Suppressor macrophage treated with lipopolysaccharide for 4 hours (primary cell): Measurements from ENCODE around the gene CLIP2.
A peak's percentile ranks its signal among the peaks of the same experiment; 100 is the strongest.
"Not testable (repeated sequence)": the region's sequence is repeated elsewhere in the genome, so short reads cannot be mapped to it uniquely, and the experiment has no call there.

Experiments used
- DNase-seq: peaks from one replicate; pipeline ENCODE4 v3.0.0-alpha.2; 2020

CLIP2 gene

DNA sequence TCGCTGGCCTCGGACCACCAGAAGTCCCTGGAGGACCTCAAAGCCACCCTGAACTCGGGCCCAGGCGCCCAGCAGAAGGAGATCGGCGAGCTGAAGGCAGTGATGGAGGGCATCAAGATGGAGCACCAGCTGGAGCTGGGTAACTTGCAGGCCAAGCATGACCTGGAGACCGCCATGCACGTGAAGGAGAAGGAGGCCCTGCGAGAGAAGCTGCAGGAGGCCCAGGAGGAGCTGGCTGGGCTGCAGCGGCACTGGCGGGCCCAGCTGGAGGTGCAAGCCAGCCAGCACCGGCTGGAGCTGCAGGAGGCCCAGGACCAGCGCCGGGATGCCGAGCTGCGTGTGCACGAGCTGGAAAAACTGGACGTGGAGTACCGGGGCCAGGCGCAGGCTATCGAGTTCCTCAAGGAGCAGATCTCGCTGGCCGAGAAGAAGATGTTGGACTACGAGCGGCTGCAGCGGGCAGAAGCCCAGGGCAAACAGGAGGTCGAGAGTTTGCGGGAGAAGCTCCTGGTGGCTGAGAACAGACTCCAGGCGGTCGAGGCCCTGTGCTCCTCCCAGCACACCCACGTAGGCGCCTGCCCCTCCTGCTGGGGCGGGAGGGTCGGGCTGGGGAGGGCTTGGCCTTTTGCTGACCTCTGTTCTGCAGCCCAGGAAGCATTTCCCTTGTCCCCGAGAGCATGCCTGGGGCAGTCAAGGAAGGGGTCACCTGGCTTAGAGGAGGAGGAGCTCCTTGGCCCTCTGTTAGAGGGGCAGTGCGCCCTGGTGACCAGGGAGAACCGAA, 87.2 kb downstream of the CLIP2 start:
- DNase-seq, result no peak

DNA sequence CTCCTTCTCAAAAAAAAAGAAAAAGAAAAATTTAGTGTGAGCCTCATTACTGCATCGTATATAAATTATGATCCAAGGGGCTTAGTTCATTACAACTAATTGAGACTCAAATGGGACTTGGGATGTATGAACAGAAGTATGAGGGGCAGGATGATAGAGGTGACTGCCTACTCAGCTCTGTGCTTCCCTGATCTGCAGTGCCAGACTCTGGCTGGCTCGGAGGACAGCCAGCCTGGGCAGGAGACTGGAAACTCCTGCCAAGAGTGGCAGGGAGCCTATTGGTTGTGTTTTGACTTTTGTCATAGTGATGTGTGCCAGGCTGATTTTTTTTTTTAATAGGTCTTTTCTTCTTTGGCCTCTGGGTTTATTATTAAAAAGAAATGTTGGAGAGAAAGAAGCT, 90.7 kb downstream of the CLIP2 start:
- no peak for DNase-seq

DNA sequence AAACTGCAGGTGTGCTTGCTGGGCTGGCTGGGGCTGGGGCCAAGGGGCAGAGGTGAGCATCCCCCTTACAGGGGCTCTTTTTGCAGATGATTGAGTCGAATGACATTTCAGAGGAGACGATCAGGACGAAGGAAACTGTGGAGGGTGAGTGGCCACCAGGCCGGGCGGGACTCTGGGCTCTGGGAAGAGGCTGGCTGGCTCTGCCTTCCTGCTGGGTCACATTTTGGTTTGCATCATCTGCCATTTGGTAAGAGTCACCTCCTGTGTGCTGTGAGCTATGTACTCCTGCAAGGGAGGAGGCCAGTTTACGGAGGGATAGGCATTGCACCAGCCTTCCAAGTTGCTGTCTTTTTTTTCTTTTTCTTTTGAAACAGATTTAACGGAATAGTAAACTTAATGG, 91.5 kb downstream of the CLIP2 start:
- no peak for DNase-seq

DNA sequence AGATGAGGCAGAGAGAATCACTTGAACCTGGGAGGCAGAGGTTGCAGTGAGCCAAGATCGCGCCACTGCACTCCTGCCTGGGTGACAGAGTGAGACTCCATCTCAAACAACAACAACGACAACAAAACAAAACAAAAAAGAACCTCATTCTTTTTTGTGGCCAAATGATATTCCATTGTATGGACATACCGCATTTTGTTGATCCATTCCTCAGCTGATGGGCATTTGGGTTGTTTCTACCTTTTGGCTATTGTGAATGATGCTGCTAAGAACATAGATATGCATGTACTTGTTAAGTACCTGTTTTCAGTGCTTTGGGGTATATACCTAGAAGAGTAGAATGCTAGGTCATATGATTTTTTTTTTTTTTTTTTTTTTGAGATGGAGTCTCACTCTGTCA, 94.9 kb downstream of the CLIP2 start:
- DNase-seq, result not testable (repeated sequence)

DNA sequence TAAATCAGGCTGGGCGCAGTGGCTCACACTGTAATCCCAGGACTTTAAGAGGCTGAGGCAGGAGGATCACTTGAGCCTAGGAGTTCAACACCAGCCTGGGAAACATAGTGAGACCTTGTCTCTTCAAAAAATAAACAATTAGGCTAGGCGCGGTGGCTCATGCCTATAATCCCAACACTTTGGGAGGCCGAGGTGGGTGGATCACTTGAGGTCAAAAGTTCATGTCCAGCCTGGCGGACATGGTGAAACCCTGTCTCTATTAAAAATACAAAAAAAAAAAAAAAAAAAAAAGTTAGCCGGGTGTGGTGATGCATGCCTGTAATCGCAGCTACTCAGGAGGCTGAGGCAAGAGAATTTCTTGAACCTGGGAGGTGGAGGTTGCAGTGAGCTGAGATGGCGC, 95.6 kb downstream of the CLIP2 start:
- DNase-seq, result not testable (repeated sequence)

DNA sequence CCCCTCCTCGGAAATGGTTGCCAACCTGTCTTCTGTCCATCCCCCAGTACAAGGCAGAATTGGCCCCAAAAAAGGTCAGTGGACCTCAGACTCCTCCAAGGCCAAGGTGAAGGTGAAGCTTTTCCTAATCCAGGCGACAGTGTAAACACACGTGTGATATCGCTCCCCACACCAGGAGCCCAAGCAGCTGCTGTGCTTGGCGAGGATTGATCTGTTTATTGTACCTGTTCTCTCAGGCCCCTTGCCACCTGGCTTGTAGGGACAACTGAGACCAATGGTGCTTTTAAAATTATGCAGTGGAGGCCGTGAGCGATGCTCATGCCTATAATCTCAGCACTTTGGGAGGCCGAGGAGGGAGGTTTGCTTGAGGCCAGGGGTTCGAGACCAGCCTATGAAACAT, 98.4 kb downstream of the CLIP2 start:
- no peak for DNase-seq

DNA sequence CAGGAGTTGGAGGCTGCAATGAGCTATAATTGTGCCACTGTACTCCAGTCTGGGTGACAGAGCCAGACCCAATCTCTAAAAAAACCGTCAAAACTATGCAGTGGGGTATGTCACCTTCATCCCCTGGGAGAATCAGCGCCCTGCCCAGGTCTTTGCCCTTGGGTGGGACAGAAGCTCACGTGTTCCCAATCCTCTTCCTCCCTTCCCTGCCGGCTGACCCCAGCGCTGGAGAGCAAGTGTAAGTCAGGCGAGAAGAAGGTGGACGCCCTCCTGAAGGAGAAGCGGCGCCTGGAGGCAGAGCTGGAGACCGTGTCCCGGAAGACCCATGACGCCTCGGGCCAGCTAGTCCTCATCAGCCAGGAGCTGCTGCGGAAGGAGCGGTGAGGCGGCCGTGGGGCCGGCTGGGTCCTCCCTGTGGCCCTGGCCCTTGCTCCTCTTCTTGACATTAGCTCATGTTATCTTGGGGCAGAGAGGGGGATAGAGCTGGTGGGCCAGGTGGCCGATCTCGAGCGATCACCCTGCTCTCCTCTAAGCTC, 99.7 kb downstream of the CLIP2 start:
- DNase-seq, result no peak

DNA sequence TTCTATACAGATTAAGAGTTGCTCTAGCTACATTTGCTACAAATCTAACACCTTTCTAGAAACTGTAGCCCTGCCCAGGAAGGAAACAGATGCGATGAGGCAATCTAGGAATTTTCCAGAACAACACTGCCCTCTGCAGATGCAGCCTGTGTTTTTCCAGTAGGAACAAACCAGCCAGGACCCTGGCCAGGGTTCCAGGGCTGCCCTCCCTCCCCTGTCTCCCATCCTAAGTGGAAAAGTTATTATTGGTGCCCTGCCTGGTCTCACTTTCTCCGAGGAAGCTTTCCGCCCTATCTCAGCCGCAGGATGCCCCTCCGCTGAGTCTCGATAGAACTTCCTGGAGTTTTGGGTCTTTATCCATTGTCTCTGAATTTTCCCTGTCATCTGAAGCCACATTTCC, 104.5 kb downstream of the CLIP2 start:
- peak; percentile 54 for DNase-seq

DNA sequence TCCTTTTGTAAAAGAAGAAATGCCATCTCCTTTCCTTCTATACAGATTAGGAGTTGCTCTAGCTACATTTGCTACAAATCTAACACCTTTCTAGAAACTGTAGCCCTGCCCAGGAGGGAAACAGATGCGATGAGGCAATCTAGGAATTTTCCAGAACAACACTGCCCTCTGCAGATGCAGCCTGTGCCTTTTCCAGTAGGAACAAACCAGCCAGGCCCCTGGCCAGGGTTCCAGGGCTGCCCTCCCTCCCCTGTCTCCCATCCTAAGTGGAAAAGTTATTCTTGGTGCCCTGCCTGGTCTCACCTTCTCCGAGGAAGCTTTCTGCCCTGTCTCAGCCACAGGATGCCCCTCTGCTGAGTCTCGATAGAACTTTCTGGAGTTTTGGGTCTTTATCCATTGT, 105.4 kb downstream of the CLIP2 start:
- DNase-seq, result peak; percentile 30

DNA sequence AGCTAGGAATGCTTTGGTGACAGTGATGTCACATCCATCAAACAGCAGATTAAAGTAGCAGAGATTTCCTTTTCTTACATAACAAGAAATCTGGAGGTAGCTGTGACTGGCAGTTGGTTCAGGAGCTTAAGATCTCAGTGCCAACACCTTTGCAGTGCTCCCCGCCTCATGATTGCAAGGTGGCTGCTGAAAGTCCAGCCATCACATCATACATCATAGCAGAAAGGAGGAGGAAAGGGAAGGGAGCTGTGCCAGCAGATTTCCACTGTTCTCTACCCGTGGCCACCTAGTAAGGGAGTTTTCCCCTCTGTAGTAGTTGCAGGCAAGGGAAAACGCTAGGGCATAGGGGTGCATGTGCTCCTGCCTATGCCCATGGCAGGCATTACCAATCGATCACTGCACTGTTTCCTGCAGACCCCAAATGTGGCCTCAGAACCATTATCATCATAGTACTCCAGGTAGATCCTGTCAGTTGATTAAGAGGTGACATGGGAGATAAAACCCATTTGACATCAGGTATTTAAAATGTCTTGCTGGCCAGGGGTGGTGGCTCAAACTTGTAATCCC, 106.6 kb downstream of the CLIP2 start:
- no peak for DNase-seq

DNA sequence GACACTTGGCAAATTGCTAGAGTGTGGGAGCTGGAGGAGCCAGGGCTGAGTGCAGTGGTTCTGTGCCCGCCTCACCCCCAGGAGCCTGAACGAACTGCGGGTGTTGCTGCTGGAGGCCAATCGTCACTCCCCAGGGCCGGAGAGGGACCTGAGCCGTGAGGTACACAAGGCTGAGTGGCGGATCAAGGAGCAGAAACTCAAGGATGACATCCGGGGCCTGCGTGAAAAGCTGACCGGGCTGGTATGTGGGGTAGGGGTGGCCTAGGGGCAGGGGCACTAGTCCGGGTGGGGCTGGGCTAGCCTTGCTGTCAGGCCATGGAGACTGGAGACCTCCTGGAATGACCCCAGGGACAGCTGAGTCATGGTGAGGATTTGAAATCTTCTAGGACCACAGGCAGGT, 107.8 kb downstream of the CLIP2 start:
- no peak for DNase-seq

DNA sequence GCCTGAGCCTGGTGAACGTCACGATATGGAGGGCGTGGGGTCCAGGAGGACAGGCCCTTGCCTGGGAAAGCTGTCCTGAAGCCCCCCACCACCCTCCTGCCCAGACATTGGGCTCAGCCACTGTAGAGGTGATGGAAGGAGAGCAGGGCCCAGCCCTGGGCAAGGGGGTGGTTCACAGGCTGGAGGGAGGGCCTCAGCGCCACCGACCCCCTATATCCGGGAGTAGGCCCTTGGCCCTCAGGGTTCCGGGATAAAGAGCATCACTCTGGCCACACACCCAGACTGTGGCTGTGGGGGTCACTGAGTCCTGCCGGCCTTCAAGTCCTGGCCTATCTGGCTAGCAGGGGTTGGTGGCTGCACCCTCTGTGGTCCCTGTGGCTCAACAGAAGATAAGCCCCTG, 109.2 kb downstream of the CLIP2 start:
- DNase-seq, result no peak

DNA sequence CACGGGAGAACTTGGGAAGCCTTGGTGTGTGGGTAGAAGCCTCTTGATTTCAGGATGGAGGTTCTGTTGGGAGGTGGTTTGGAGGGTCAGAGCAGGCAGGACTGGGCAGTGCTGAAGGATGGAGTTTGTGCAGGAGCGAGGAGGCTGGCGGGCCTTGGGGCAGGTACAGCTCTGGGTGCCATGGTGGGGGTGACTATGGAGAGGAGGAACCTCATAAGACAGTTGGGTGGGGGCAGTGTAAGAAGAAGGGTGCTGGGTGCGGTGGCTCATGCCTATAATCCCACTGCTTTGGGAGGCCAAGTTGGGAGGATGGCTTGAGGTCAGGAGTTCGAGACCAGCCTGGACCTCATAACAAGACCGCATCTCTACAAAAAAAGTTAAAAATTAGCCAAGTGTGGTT, 109.8 kb downstream of the CLIP2 start:
- DNase-seq, result no peak

DNA sequence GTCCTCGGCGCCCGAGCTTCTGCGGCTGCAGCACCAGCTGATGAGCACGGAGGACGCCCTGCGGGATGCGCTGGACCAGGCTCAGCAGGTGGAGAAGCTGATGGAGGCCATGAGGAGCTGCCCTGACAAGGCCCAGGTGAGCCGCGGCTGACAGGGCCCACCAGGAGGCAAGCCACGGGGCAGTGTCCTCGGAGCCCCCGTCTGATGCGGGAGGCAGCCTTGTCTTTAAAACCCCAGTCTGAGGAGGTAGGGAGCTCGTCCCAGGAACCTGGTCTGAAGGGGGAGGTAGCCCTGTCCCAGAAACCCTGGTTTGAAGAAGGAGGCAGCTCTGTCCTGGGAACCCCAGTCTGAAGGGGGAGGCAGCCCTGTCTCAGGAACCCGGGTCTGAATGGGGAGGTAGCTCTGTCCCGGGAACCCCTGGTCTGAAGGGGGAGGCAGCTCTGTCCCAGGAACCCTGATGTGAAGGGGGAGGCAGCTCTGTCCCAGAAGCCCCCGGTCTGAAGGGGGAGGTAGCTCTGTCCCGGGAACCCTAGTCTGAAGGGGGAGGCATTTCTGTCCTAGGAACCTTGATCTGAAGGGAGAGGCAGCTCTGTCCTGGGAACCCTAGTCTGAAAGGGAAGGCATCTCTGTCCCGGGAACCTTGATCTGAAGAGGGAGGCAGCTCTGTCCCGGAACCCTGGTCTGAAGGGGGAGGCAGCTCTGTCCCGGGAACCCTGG, 111.4 kb downstream of the CLIP2 start:
- DNase-seq, result no peak

DNA sequence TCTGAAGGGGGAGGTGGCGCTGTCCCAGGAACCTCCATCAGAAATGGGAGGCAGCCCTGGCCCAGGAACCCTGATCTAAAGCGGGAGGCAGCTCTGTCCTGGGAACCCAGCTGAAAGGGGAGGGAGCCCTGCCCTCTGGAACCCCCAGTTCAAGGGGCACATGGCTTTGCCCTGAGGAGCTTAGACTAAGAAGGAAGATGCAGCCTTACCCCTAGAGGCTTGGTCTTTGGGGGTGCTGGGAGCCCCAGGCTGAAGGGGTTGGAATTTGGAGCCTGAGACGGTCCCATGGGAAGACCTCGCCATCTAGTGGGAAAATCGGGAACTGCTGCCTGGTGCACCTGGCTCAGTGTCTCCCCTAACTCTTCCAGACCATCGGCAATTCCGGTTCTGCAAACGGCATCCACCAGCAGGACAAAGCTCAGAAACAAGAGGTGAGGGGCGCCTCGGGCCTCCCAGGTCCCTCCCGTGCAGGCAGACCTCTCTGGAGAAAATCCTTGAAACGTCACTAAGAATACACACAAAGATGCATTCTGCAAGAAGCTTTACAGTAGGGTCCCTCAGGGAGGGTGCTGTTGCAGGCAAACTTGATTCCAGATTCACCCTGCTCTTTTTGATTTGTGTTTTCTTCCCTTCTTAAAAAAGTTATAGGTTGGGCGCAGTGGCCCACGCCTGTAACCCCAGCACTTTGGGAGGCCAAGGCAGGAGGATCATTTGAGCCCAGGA, 112.1 kb downstream of the CLIP2 start:
- peak; percentile 80 for DNase-seq

DNA sequence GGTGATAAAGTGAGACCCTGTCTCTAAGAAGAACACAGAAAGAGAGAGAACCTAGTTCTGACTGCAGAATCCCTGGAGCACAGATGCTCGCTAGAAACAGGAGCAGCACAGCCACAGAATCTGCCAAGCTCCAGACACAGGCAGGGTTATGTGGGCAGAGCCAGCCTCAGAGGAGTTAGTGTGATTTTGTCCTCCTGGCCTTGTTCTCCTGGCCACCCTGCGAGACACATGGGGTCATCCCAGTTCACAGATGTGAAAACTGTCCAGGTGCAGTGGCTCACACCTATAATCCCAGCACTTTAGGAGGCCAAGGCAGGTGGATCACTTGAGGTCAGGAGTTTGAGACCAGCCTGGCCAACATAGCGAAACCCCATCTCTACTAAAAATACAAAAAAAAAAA, 113.5 kb downstream of the CLIP2 start:
- not testable (repeated sequence) for DNase-seq

DNA sequence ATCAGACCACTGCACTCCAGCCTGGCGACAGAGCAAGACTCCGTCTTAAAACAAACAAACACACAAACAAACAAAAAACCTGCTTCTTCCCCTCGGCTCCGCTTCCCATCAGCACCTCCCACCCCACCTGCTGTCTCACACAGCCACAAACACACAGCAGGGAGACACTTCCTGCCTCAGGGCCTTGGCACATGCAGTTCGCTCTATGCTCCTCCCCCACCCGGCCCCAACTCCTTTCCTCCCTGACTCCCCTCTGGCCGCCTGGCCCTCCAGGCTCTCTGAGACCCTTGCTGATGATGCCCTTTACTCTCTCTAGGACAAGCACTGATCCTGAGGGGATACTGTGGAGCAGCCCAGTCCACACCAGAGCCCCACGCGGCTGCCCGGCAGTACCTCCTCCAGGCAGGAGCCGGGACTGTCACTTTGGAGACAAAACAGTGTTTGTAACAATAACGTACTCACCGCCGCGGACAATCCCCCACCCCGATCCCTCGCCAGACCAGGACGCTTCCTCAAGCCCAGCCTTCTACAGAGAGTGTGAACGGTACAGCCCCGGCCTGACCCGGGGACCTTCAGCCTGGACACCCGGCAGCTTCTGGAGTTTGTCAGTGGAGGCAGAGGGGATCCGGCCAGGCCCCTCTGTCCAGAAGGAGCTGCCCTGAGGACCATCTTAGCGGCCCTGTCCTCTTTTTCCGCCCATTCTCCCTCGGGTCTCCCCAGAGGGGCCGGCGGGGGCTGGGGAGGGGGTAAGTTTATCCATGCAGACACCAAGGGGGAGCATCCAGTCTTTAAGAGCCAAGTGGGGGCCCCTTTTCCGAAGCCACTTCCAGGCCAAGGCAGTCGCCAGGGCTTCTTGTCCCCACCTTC, 114.5 kb downstream of the CLIP2 start:
- DNase-seq, result no peak

DNA sequence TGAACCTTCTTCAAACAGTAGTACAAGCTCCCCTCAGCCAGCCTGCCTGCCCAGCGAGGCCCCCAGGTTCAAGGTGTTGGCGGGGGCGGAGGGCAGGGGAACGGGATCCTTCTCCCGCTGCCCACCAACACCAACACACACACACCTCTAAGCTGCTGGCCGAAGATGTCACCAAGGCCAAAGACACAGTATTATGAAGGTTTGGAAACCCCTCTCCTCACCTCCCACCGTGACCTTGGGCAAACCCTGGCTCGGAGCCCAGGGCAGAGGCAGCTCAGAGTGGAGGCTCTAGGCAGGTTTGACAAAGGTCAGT, 115.1 kb downstream of the CLIP2 start:
- DNase-seq, result no peak

DNA sequence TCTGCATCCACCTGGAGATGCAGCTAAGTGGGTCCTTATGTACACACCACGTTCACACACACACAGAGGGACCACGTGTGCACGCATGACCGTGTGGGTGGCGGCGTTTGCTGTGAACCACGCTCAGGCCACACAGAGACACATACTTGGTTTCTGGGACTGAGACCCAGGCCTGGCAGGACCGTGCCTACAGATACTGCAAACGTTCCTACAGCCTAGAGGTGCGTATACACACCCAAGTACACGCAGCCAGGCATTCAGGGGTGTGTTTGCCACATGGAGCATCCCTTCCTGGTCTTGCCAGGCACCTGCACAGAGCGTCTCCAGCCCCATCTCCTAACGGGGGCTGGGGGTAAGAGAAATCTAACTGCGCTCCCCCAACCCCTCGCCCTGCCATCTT, 115.5 kb downstream of the CLIP2 start:
- no peak for DNase-seq

DNA sequence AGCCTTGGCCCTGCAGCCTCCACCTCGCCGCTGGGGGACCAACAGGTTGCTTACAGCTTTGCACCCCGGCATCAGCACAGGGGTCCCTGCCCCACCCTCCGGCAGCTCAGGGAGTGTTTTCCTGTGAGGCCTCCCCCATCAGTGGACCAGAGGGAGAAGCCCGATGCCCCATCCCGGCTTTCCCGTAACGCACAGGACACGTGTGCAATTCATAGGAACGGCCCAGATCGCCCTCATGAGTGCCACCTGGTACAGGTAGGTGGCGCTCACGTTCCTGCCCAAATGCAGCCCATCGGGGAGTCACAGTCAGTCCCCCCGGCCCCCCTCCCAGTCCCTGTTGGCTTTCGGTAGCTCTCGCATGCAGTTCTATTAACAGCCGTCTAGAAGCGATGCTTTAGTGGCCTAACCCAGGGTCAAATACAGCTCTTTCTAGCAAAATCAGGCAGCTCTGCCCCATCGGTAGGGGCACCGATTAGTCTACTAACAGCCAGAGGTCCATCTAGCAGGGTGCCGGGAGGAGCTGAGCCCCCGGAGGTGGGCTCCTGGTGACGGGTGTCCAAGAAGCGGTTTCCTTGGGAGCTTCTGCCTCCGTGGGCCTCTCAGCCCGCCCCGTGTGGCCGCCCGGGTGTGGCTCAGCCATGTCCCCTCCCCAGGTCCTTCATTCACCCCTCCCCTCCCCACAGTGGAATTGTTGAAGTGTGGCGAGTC, 116.1 kb downstream of the CLIP2 start:
- no peak for DNase-seq

DNA sequence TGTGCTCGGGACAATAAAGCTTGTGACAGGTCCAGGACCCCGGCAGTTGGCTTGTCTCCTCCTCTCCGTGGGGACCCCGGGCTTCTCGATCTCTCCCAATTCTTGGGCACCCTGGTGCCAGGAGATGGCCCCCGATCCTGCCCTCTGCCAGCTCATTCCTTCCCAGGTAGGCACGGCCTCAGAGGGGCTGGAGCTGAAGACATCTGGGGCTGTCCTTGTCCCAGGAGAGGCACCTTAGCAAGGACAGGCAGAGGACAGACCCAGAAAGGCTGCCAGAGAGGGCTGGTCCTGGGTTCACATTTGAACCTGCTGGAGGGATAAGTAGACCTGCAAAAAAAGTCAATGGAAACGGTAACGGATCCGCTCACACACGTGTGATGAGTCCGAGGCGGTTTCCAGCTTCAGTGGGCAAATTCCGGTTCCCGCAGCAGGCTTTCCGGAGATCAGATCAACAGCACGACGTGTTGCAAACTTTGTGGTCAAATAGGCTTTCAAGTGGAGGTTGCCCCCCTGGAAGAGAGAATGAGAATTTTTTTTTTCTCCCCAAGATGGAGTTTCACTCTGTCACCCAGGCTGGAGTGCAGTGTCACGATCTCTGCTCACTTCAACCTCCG, 116.8 kb downstream of the CLIP2 start:
- no peak for DNase-seq
